Dermis microvascular lymphatic vessel endothelial cell (primary cell): ENCODE results near the gene CCDC107. TPM values are rescaled to one million over a fixed set of nuclear protein-coding genes. Genes with fewer than 3 reads are reported as not detected.

ENCODE experiments used
- DNase-seq, 2 donors: peaks; one replicate each; pipeline versions ENCODE4 v3.0.0 to v3.0.0-alpha.2; 2010; ENCODE audit warnings: low read depth in 2 of 2
- total RNA-seq: library from RNA; depleted of rRNA; stranded (reverse); fragments of >200 nt; gene quantifications from 2 replicates; pipeline ENCODE4 v1.2.1, GENCODE V29; 2014

The CCDC107 gene
- total RNA-seq, 1 donor from 2014 or later, result 7.7 TPM

DNA sequence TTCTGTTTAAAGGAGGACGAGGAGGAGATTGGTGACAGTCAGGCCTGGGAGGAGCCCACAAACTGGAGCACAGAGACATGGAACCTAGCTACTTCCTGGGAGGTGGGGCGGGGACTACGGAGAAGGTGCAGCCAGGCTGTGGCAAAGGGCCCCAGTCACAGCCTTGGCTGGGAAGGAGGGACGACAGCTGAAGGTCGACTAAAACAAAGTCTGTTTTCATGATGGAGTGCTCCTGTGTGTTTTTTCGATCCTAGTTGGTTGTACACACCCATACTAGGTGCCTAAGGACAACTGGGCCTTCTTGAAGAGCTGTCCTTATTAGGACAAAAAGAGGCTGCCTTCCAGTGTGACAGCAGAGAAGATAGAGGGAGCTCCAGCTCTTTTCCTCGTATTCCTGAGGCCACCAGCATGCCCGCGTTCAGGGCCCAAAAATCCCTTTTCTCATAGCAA lies 2.9 kb downstream of the CCDC107 start:
- DNase-seq, result peak in 1 of 2 donors; percentile 28

DNA sequence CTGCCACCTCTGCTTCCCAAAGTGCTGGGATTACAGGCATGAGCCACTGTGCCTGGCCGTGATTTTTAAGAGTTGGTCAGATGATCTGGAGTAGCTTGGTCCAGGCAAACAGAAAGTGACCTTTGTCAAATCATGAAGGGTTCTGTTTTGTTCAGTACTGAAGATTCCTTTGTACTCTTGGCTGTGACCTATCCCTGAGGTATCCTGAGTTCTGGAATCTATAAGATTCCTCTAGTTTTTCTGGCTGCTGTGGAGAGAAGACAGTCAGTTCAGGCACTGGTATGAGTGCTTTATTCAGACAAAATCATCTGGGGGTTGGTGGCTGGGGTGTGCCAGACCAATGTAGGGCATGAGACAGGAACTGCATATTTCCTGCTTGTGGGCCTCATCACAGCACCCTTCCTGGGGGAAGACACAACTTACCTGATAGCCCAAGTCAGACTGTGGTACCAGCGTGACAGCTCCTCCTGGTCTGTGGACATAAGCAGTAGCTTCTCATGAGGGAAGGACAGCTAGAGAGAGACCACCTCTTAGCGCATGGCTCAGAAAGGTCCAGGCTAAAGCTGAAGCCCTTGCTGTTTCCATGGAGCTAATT lies 3.8 kb downstream of the CCDC107 start:
- no peak for DNase-seq

DNA sequence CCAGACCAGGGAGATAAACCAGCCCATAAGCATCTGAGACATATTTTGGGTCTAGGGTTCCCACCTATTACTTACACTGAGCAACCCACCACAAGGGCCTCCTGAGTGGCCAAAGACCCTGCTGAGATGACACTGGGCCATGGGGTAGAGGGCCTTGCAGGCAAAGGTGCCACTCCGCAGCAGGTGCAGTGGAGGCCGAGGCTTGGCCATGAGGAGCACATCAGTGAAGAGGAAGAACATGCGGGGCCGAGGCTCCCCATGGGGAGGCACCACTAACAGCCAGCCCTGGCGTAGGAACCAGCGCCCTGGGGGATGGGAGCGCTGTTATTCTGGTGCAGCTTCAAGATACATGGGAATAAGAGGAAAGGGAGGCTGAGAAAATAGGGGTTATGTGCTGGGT lies 4.3 kb downstream of the CCDC107 start:
- DNase-seq, result no peak

DNA sequence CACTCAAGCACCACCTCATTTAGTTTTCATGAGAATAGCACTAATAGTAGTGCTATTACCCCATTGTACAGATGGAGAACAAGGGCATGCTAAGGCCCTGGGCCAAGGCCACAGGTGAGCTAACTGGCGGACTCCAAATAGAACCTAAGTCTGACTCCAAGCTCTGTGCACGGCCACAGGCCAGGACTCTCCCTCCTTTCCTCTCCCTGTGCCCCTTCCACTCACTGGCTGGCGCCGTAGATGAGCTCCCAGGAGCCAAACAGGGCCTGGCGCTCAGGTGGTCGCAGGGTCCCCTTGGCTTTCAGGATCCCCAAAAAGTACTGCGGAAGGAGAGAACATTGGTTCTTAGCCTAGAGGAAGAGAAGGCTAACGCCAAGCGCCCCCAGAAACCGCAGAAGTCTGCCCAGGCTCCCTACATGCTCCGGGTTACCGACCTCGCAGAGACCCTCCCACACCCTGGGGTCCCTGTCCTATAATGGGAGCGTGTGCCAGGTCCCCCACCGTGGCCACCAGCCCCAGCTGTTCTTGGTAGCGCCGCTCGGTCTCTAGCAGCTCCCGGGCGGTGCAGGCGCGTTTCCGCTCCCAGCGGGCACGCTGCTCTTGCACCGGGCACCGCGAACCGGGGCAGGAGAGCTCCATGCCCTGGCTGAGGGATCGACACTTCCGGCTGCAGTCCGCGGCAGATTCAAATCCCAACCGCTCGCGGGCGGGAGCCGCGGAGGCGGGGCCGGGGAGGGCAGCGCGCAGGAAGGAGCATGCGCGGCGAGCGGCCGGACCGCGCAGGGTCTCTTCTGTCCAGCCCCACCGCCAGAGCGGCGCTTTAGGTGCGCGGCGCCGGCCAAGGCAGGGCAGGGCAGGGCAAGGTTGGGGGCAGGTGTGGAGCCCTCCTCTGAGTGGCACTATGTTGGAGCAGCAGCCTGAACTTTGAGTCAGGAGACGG lies 6.7 kb downstream of the CCDC107 start, which contains the start of gene ARHGEF39:
ARHGEF39 (minus strand) TSS at position 665 of the 940 bp plus-strand sequence; CDS start at position 639, 26 bp downstream.
- peak; percentile 28 to 81 for DNase-seq

DNA sequence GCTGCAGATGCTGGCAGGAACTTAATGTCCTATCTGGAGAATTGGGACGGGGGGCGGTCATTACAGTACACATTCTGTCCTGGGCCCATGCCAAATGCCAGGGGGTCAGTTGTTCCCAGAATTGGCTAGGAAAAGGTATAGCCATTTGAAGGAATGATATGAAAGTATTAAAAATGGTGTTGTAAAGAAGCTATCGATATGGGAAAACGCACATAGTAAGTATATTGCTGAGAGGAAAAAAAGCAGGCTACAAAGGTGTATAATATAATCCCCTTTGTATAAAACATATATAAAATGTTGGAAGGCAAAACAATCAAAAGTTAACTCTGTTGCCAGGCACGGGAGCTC lies 7.4 kb downstream of the CCDC107 start:
- no peak for DNase-seq

DNA sequence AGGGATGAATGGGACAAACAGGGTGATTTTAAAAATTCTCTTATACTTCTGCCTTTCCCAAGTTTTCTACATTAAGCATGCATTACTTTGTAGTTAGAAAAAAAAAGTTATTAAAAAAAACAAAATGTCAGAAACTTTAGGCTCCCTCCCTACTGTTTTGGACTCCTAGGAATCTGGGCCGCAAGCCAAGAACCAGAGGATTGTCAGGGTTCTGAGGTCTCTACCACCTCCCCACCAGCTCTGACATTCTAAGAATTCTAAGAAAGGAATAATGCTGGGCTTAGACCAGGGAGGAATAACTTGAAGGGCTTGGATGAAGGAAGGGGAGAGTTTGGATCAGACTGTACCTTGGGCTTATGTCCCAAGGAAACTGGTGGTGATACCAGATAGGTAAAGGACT lies 8.0 kb downstream of the CCDC107 start:
- no peak for DNase-seq

DNA sequence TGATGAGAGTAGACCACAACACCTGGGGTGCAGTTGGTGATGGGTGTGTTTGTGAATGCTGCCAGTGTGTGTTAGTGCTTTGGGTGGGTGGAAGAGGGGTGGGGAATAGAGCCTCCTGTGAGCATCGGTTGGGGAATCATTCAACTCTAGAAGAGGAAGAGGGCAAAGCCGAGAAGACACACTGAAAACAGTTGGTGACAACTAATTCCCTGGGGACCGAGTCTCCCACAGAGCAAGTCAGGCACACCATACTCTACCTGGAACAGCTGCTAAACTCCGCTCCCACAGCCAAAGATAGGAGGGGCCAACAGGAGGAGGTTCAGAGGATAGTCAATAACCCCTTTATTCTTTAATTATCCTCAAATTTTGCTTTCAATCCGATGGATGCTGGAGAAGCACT lies 8.5 kb downstream of the CCDC107 start:
- DNase-seq, result no peak

DNA sequence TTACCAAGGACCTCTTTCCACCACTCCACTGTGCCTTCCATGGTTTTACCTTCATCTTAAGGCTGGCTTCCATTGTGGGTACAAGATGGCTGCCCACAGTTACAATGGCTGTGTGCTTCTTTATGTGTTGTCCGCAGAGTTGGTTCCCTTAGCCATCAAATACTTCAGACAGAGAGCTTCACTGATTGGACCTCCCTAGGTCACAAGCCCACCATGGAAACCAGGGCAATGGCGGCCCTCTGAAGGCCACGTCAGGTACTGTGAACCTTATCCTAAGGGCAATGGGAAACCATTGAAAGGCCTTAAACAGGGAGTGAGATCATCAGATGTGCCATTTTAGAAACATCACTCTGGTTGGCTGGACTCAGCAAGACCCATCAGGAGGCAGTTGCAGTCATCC lies 9.8 kb downstream of the CCDC107 start:
- DNase-seq, result no peak

DNA sequence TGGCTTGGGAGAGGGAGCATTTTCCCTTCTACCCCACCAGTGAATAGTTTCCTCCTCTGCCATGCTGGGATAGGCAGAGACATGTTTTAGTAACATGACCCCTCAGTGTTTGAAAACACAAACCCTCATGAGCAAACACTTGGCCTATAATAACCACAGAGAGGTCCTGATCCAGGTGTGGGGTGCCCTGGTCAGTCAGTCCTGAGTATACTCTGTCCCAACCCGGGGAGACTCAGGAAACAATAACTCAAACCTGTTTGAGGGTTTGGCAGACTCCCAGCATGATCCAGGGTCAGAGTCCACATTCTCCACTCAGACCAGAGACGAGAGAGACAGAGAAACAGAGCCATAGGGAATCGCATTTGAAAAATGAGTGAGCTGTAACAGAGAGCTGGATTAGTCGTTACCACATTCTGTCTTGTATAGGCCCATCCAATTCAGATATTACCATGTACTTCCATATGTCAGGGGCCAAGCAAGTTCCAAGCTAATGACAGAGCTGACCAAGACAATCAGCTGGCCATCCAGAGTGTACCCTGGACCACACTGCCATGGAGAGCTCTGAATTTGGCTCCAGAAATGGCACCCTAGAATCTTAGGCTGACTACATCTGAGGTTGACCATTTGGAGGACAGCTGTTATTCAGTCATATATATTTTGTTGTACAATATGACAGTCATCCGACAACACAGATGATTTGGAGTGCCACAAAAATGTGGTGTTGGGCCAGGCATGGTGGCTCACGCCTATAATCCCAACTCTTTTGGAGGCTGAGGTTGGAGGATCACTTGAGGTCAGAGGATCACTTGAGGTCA lies 11.4 kb downstream of the CCDC107 start:
- peak in 1 of 2 donors; percentile 49 for DNase-seq

DNA sequence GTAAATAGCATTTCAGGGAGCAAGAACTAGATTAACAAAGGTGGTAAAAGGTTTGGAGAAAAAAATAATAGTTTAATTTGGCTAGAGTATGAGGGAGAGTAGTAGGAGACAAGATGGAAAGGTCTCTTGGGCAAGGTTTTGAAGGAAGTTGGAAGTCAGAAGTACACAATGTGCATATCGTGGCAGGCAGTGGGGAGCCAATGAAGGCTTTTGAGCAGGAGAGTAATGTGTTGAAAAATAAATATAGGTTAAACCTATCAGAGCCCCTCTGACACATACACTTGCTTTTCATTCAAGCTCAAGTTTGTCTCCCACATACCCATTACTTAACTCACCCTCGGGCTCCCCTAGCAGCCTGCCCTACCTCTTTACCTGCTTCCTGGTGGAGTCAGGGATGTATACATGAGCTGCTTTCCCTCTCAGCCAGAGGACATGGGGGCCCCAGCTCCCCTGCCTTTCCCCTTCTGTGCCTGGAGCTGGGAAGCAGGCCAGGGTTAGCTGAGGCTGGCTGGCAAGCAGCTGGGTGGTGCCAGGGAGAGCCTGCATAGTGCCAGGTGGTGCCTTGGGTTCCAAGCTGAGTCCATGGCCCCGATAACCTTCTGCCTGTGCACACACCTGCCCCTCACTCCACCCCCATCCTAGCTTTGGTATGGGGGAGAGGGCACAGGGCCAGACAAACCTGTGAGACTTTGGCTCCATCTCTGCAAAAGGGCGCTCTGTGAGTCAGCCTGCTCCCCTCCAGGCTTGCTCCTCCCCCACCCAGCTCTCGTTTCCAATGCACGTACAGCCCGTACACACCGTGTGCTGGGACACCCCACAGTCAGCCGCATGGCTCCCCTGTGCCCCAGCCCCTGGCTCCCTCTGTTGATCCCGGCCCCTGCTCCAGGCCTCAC lies 15.3 kb downstream of the CCDC107 start, which contains the start of gene CA9:
CA9 (plus strand) TSS at position 797 of the 893 bp plus-strand sequence; CDS start at position 829, 32 bp downstream.
- DNase-seq, result no peak

DNA sequence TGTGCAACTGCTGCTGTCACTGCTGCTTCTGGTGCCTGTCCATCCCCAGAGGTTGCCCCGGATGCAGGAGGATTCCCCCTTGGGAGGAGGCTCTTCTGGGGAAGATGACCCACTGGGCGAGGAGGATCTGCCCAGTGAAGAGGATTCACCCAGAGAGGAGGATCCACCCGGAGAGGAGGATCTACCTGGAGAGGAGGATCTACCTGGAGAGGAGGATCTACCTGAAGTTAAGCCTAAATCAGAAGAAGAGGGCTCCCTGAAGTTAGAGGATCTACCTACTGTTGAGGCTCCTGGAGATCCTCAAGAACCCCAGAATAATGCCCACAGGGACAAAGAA lies 15.9 kb downstream of the CCDC107 start:
- DNase-seq, result no peak

DNA sequence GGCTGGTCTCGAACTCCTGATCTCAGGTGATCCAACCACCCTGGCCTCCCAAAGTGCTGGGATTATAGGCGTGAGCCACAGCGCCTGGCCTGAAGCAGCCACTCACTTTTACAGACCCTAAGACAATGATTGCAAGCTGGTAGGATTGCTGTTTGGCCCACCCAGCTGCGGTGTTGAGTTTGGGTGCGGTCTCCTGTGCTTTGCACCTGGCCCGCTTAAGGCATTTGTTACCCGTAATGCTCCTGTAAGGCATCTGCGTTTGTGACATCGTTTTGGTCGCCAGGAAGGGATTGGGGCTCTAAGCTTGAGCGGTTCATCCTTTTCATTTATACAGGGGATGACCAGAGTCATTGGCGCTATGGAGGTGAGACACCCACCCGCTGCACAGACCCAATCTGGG lies 17.1 kb downstream of the CCDC107 start:
- no peak for DNase-seq

DNA sequence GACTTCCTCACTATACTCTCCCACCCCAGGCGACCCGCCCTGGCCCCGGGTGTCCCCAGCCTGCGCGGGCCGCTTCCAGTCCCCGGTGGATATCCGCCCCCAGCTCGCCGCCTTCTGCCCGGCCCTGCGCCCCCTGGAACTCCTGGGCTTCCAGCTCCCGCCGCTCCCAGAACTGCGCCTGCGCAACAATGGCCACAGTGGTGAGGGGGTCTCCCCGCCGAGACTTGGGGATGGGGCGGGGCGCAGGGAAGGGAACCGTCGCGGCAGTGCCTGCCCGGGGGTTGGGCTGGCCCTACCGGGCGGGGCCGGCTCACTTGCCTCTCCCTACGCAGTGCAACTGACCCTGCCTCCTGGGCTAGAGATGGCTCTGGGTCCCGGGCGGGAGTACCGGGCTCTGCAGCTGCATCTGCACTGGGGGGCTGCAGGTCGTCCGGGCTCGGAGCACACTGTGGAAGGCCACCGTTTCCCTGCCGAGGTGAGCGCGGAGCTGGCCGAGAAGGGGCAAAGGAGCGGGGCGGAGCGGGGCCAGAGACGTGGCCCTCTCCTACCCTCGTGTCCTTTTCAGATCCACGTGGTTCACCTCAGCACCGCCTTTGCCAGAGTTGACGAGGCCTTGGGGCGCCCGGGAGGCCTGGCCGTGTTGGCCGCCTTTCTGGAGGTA lies 17.8 kb downstream of the CCDC107 start:
- peak in 1 of 2 donors; percentile 38 for DNase-seq

DNA sequence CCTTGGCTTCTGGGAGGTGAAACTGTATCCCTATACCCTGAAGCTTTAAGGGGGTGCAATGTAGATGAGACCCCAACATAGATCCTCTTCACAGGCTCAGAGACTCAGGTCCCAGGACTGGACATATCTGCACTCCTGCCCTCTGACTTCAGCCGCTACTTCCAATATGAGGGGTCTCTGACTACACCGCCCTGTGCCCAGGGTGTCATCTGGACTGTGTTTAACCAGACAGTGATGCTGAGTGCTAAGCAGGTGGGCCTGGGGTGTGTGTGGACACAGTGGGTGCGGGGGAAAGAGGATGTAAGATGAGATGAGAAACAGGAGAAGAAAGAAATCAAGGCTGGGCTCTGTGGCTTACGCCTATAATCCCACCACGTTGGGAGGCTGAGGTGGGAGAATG lies 21.0 kb downstream of the CCDC107 start:
- DNase-seq, result no peak

DNA sequence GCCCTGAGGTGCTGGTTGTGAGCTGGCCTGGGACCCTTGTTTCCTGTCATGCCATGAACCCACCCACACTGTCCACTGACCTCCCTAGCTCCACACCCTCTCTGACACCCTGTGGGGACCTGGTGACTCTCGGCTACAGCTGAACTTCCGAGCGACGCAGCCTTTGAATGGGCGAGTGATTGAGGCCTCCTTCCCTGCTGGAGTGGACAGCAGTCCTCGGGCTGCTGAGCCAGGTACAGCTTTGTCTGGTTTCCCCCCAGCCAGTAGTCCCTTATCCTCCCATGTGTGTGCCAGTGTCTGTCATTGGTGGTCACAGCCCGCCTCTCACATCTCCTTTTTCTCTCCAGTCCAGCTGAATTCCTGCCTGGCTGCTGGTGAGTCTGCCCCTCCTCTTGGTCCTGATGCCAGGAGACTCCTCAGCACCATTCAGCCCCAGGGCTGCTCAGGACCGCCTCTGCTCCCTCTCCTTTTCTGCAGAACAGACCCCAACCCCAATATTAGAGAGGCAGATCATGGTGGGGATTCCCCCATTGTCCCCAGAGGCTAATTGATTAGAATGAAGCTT lies 21.8 kb downstream of the CCDC107 start:
- no peak for DNase-seq

DNA sequence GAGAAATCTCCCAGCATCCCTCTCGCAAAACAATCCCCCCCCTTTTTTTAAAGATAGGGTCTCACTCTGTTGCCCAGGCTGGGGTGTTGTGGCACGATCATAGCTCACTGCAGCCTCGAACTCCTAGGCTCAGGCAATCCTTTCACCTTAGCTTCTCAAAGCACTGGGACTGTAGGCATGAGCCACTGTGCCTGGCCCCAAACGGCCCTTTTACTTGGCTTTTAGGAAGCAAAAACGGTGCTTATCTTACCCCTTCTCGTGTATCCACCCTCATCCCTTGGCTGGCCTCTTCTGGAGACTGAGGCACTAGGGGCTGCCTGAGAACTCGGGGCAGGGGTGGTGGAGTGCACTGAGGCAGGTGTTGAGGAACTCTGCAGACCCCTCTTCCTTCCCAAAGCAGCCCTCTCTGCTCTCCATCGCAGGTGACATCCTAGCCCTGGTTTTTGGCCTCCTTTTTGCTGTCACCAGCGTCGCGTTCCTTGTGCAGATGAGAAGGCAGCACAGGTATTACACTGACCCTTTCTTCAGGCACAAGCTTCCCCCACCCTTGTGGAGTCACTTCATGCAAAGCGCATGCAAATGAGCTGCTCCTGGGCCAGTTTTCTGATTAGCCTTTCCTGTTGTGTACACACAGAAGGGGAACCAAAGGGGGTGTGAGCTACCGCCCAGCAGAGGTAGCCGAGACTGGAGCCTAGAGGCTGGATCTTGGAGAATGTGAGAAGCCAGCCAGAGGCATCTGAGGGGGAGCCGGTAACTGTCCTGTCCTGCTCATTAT lies 22.4 kb downstream of the CCDC107 start:
- DNase-seq, result no peak

DNA sequence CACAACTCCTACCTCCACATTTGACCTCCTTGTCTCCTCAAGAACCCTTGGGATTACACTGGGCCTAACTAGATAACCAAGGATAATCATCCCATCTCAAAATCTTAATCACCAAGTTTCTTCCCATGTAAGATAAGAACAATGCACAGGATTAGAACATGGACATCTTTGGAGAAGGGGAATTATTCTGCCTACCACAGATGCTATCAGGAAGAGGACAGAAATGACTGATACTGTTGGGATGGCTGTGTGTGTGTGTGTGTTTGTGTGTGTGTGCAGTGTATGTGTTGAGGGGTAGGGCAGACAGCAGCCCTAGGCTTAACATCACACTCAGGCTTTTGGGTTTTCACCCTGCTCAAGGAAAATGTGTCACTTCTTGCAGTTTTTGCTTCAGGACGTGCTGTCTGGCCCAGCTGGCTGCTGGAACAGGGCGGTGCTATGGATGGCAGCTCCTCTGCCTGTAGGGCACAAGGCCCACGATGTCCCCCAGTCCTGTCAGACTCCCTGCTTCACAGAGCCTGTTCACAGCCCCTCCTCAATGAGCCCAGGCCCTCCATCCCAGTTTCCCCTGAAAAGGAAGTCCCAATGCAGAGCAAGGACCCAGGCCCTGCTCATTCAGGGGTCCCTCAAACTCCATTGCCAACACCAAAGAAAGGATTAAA lies 23.4 kb downstream of the CCDC107 start:
- DNase-seq, result no peak

DNA sequence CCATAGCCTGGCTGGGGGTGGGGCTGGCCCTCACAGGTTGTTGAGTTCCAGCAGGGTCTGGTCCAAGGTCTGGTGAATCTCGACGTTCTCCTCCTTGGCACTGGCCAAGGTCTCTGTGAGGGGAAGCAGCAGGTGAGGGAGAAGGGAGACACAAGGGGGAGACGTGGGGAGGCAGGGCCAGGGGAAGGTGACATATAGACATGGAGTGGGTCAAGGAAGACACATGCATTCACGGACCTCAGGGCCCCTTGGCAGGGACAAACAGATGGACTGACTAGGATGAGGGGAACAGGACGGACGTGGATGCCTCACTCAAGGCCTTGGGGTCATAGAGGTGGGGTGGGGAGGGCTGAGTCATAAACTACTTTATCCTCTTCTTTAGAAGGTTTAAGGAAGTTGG lies 24.0 kb downstream of the CCDC107 start:
- no peak for DNase-seq
